Measurements from ENCODE around the gene PLPP6.

The PLPP6 gene

DNA sequence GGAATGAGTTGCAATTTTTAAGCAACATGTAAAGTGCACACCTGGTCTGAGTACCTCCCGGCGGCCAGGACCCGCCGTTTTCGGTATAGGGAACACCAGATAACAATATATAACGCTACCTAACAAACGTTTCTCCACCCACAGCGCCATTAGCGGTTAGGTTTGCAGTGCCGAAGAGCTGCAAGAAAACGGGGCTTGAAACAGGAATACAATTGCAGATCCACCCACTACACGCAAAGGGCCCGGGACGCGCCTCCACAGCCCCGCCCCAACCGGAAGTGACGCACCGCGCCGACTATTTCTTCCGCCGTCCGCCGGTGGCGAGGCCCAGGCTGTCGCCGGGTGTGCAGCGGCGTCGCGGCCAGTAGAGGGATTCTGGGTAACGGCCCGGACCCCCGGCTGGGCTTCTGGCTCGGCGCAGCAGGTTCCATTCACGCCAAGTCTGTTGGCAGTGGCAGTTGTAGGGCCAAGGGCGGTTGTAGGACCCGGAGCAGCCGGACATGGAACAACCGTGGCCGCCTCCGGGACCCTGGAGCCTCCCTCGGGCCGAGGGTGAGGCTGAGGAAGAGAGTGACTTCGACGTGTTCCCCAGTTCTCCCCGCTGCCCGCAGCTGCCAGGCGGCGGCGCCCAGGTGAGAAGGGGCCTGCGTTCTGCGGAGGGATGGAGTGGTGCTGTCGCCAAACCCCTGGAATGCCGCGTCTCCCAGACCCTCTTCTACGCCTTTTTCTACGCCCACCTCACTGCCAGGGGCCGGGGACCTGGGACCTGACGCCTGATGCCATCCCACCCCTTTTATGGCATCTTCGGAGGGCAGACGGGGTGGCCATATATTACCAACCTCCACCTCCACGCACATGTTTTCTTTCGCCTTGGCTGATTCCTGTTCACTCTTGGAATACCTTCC is 17.4 kb downstream of the PLPP6 start, which contains the start of gene CDC37L1:
Gene CDC37L1 (plus strand): TSS at position 302 of the 905 bp plus-strand sequence. CDS start 199 bp downstream, at position 501.
- H3K9me3 ChIP-seq (ENCODE audit: control insufficient read depth, low read depth, low read length): no peaks in the 10 kb centered on the region
- H3K9ac ChIP-seq (ENCODE audit: low read length): peak within 1 kb of the TSS; percentile 94
- H3K36me3 ChIP-seq (ENCODE audit: control insufficient read depth, low read depth, low read length): peaks cover under 1% of the 10 kb centered on the region
- H3K27ac ChIP-seq (ENCODE audit: low read length): peak within 1 kb of the TSS; percentile 92
- peaks cover 16% of the 10 kb centered on the region for H3K4me1 ChIP-seq (ENCODE audit: control insufficient read depth, low read depth, low read length)
- H3K4me3 ChIP-seq (ENCODE audit: low read length): peak within 1 kb of the TSS; percentile 84
- no peaks in the 10 kb centered on the region for H3K27me3 ChIP-seq (ENCODE audit: control insufficient read depth, insufficient read depth, low read length)

DNA sequence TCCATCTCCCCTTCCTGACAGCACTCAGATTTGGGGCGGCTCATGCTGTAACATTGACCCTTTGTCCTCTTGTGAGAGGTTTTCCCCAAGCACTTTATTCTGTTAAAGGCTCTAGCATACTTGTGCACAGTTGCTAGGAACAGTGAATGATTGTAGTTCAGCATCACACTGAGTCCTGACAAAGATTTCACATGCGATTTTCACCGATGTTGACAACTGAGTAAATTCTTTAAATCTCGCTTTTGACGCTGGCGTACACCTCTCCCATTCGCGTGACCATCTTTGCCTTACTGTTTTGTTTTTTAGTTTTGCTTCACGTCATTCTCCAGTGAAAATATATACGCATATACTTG is 18.1 kb downstream of the PLPP6 start:
- Histone ChIP-seq H3K27ac (ENCODE audit: low read length) (no peak overlapping the region), H3K27me3 (ENCODE audit: control insufficient read depth, insufficient read depth, low read length) (no peaks in the 10 kb centered on the region)

DNA sequence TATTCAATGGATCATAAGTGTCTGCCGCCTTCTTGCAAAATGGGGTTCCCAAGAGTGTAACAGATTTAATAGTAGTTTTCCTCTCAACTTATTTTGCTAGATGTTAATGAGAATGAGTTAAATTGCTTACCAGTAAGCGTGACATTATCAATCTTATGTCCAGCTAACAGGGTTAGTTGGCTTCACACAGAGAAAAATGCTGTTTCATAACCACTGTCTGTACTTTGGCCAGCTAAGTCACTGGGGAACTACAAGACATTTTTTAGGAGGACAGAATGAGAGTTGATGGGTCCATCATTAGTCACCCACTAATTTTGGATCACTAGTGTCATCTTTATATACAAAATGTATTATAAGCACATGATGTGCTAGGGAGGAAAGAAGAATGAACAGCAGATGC is 18.7 kb downstream of the PLPP6 start:
- peaks cover 16% of the 10 kb centered on the region for H3K4me1 ChIP-seq (ENCODE audit: control insufficient read depth, low read depth, low read length)
- no peaks in the 10 kb centered on the region for H3K9me3 ChIP-seq (ENCODE audit: control insufficient read depth, low read depth, low read length)
- no peak overlapping the region for H3K27ac ChIP-seq (ENCODE audit: low read length)
- H3K27me3 ChIP-seq (ENCODE audit: control insufficient read depth, insufficient read depth, low read length): no peaks in the 10 kb centered on the region
- H3K9ac ChIP-seq (ENCODE audit: low read length): peak overlapping the region; percentile 94
- H3K36me3 ChIP-seq (ENCODE audit: control insufficient read depth, low read depth, low read length): peaks cover 11% of the 10 kb centered on the region
- H3K4me3 ChIP-seq (ENCODE audit: low read length): peak overlapping the region; percentile 84

More for the DNA sequence above, 18.1 kb downstream of the PLPP6 start:
- H3K9ac ChIP-seq (ENCODE audit: low read length): peak overlapping the region; percentile 94
- H3K36me3 ChIP-seq (ENCODE audit: control insufficient read depth, low read depth, low read length): peaks cover 7% of the 10 kb centered on the region
- H3K4me1 ChIP-seq (ENCODE audit: control insufficient read depth, low read depth, low read length): peaks cover 16% of the 10 kb centered on the region
- no peaks in the 10 kb centered on the region for H3K9me3 ChIP-seq (ENCODE audit: control insufficient read depth, low read depth, low read length)
- H3K4me3 ChIP-seq (ENCODE audit: low read length): peak overlapping the region; percentile 84

DNA sequence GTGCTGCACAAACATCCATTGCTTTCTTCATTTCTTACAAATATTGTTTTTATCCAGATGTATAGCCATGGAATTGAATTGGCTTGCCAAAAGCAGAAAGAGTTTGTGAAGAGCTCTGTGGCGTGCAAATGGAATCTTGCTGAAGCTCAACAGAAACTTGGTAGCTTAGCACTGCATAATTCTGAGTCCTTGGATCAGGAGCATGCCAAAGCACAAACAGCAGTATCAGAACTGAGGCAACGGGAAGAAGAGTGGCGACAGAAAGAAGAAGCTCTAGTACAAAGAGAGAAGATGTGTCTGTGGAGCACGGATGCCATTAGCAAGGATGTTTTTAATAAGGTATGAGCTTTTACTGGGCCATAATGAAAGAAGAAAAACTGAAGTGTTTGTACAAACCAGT is 22.7 kb downstream of the PLPP6 start:
- Histone ChIP-seq H3K4me3 (ENCODE audit: low read length) (no peak overlapping the region), H3K27me3 (ENCODE audit: control insufficient read depth, insufficient read depth, low read length) (no peaks in the 10 kb centered on the region), H3K9ac (ENCODE audit: low read length) (no peak overlapping the region), H3K27ac (ENCODE audit: low read length) (no peak overlapping the region), H3K4me1 (ENCODE audit: control insufficient read depth, low read depth, low read length) (peaks cover 3% of the 10 kb centered on the region), H3K36me3 (ENCODE audit: control insufficient read depth, low read depth, low read length) (peaks cover 21% of the 10 kb centered on the region), H3K9me3 (ENCODE audit: control insufficient read depth, low read depth, low read length) (no peaks in the 10 kb centered on the region)

DNA sequence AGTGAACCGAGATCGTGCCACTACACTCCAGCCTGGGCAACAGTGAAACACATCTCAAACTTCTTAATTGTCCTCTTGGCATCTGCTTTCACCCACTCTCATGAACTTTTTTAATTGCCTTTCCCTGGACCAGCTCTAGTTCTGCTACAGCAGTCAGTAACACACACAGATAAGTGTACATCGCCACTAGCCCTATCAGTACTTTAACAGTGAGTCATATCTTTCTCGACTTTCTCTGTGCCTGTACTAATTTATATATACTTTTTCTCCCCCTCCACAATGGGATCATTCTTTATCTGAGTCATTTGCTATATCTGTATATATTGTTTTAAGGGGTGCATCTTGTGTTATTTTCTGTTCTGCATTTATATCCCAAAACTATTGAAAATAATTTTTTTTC is 24.0 kb downstream of the PLPP6 start:
- Histone ChIP-seq H3K9ac (ENCODE audit: low read length) (no peak overlapping the region), H3K27me3 (ENCODE audit: control insufficient read depth, insufficient read depth, low read length) (no peaks in the 10 kb centered on the region), H3K27ac (ENCODE audit: low read length) (no peak overlapping the region), H3K4me3 (ENCODE audit: low read length) (no peak overlapping the region), H3K9me3 (ENCODE audit: control insufficient read depth, low read depth, low read length) (no peaks in the 10 kb centered on the region), H3K4me1 (ENCODE audit: control insufficient read depth, low read depth, low read length) (no peaks in the 10 kb centered on the region), H3K36me3 (ENCODE audit: control insufficient read depth, low read depth, low read length) (peaks cover 29% of the 10 kb centered on the region)

DNA sequence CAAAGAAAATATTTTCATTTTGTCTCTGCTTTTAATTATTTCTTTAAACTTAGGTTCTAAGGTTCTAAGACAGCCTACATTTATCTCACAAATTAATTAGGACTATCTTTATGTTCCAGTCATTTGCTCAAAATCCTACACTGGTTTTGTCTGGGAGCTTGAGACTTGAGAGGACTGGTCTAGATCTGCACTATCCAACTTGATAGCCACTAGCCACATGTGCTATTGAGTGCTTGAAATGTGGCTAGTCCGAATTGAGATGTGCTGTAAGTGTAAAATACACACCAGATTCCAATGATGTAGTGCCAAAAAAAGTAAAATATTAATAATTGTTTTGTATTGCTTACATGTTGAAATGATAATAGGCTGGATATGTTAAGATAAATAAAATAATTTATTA is 24.5 kb downstream of the PLPP6 start:
- H3K4me1 ChIP-seq (ENCODE audit: control insufficient read depth, low read depth, low read length): no peaks in the 10 kb centered on the region
- H3K4me3 ChIP-seq (ENCODE audit: low read length): no peak overlapping the region
- H3K9me3 ChIP-seq (ENCODE audit: control insufficient read depth, low read depth, low read length): no peaks in the 10 kb centered on the region
- H3K27ac ChIP-seq (ENCODE audit: low read length): no peak overlapping the region
- no peaks in the 10 kb centered on the region for H3K27me3 ChIP-seq (ENCODE audit: control insufficient read depth, insufficient read depth, low read length)
- H3K36me3 ChIP-seq (ENCODE audit: control insufficient read depth, low read depth, low read length): peaks cover 32% of the 10 kb centered on the region
- H3K9ac ChIP-seq (ENCODE audit: low read length): no peak overlapping the region

DNA sequence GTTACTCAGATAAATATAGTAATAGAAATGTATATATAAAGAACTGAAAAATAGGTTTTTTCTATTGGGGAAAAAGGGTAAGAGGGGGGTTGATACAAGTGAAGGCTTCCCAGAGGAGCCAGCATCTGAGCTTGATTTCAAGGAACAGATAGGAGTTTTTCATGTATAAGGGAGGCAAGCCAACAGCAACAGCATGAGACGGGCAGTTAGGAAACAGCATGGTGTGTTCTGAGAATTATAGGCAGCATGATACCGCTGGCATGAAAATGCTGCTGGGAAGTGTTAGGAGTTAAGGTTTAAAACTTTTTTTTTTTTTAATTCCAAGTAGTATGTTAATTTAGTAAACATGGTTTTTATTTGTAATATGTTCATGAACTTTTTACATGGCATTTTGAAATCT is 26.9 kb downstream of the PLPP6 start:
- Histone ChIP-seq H3K4me1 (ENCODE audit: control insufficient read depth, low read depth, low read length) (no peaks in the 10 kb centered on the region), H3K9me3 (ENCODE audit: control insufficient read depth, low read depth, low read length) (no peaks in the 10 kb centered on the region), H3K4me3 (ENCODE audit: low read length) (no peak overlapping the region), H3K27ac (ENCODE audit: low read length) (no peak overlapping the region), H3K36me3 (ENCODE audit: control insufficient read depth, low read depth, low read length) (peaks cover 32% of the 10 kb centered on the region), H3K27me3 (ENCODE audit: control insufficient read depth, insufficient read depth, low read length) (no peaks in the 10 kb centered on the region), H3K9ac (ENCODE audit: low read length) (no peak overlapping the region)

DNA sequence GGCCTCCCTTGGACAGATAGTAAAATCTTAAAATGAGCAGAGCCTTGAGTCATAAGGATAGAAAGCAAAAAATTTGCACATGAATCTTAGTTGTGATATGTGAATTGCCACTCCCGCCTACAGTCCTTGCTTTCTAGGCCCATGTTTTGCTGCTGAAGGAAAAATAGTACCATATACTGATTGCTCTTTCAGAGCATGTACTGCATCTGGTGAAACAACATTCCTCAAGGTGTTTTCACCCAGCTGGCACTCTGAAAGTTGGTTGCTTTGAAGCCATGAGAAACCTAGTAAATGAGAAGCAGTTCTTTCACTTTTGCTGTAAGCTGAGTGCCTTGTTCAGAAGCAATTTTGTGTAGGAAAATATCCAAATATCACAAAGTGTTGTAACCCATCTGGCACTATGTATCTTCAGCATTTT is 27.6 kb downstream of the PLPP6 start:
- H3K36me3 ChIP-seq (ENCODE audit: control insufficient read depth, low read depth, low read length): peaks cover 30% of the 10 kb centered on the region
- no peak overlapping the region for H3K4me3 ChIP-seq (ENCODE audit: low read length)
- H3K9ac ChIP-seq (ENCODE audit: low read length): no peak overlapping the region
- no peaks in the 10 kb centered on the region for H3K9me3 ChIP-seq (ENCODE audit: control insufficient read depth, low read depth, low read length)
- no peak overlapping the region for H3K27ac ChIP-seq (ENCODE audit: low read length)
- no peaks in the 10 kb centered on the region for H3K4me1 ChIP-seq (ENCODE audit: control insufficient read depth, low read depth, low read length)
- H3K27me3 ChIP-seq (ENCODE audit: control insufficient read depth, insufficient read depth, low read length): no peaks in the 10 kb centered on the region

DNA sequence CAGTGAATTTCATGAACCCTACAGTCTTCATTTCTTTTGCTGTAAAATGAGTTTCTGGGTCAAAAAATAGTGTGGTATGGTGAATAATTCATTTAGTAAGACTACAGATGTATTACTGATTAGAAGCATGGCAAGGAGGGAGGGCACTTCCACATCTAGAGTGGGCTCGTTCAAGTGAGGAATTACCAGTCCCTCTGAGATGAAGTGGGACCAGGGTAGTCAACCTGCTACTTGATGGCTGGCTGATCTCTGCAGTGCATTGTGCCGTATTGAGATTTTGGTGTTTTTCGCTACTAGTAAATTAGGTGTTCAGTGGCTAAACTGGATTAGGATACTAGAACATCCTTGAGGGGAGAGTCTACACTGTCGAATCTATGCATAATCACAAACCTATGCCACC is 28.1 kb downstream of the PLPP6 start:
- no peaks in the 10 kb centered on the region for H3K27me3 ChIP-seq (ENCODE audit: control insufficient read depth, insufficient read depth, low read length)
- H3K36me3 ChIP-seq (ENCODE audit: control insufficient read depth, low read depth, low read length): peaks cover 25% of the 10 kb centered on the region
- no peak overlapping the region for H3K9ac ChIP-seq (ENCODE audit: low read length)
- H3K4me3 ChIP-seq (ENCODE audit: low read length): no peak overlapping the region
- H3K4me1 ChIP-seq (ENCODE audit: control insufficient read depth, low read depth, low read length): no peaks in the 10 kb centered on the region
- no peak overlapping the region for H3K27ac ChIP-seq (ENCODE audit: low read length)
- H3K9me3 ChIP-seq (ENCODE audit: control insufficient read depth, low read depth, low read length): no peaks in the 10 kb centered on the region

DNA sequence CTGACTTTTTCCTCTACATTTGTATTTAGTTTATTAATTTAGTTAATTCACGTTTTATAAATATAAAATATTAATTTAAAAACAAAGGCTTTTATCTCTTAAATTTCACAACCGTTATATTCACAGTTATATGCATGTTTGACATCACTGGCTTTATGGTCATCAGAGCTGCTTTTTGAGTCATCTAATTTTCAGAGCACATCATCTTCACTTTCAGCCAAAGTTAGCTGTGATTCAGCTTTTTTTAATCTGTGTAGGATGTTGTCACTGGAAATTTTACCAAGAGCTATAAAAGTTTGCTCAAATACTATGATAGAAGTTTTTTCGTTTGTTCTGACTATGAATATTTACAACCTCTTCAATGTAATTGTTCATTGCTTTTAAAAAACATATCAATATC is 29.7 kb downstream of the PLPP6 start:
- no peaks in the 10 kb centered on the region for H3K4me1 ChIP-seq (ENCODE audit: control insufficient read depth, low read depth, low read length)
- H3K9ac ChIP-seq (ENCODE audit: low read length): no peak overlapping the region
- H3K27ac ChIP-seq (ENCODE audit: low read length): no peak overlapping the region
- H3K27me3 ChIP-seq (ENCODE audit: control insufficient read depth, insufficient read depth, low read length): no peaks in the 10 kb centered on the region
- H3K9me3 ChIP-seq (ENCODE audit: control insufficient read depth, low read depth, low read length): no peaks in the 10 kb centered on the region
- peaks cover 13% of the 10 kb centered on the region for H3K36me3 ChIP-seq (ENCODE audit: control insufficient read depth, low read depth, low read length)
- H3K4me3 ChIP-seq (ENCODE audit: low read length): no peak overlapping the region

DNA sequence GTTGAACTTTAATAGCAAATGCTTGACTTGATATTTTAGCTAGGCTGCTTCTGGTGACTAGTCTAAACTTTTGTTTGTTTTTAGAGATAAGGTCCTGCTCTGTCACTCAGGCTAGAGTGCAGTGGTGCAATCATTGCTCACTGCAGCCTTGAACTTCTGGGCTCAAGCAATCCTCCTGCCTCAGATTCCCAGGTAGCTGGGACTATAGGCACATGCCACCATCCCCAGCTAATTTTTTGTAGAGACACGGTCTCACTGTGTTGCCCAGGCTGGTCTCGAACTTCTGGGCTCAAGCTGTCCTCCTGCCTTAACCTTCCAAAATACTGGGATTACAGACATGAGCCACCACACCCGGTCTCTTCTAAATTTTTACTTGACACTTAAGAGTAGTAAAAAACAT is 38.0 kb downstream of the PLPP6 start:
- Histone ChIP-seq H3K27ac (ENCODE audit: low read length) (no peak overlapping the region), H3K4me3 (ENCODE audit: low read length) (no peak overlapping the region), H3K9me3 (ENCODE audit: control insufficient read depth, low read depth, low read length) (no peaks in the 10 kb centered on the region), H3K36me3 (ENCODE audit: control insufficient read depth, low read depth, low read length) (peaks cover 34% of the 10 kb centered on the region), H3K9ac (ENCODE audit: low read length) (no peak overlapping the region), H3K27me3 (ENCODE audit: control insufficient read depth, insufficient read depth, low read length) (no peaks in the 10 kb centered on the region), H3K4me1 (ENCODE audit: control insufficient read depth, low read depth, low read length) (no peaks in the 10 kb centered on the region)

DNA sequence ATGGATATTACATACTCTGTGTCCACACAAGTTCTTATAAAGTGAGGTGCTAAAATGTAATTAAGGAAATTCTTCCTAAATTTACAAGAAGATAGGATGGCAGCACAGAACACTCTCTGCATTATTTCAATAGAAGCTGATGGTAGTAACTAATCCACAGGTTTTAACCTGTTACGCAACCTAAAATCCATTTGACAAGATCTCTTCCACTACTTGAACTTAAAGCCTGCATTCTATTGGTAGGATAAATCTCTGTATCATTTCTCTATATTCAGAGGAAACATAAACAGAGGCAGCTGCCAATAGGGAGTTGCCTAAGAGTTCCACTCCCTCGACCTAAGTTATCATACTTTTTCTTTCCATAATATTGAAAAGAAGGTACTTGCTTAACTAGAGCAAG is 38.8 kb downstream of the PLPP6 start:
- H3K9me3 ChIP-seq (ENCODE audit: control insufficient read depth, low read depth, low read length): no peaks in the 10 kb centered on the region
- H3K4me1 ChIP-seq (ENCODE audit: control insufficient read depth, low read depth, low read length): no peaks in the 10 kb centered on the region
- H3K36me3 ChIP-seq (ENCODE audit: control insufficient read depth, low read depth, low read length): peaks cover 34% of the 10 kb centered on the region
- H3K27ac ChIP-seq (ENCODE audit: low read length): no peak overlapping the region
- H3K9ac ChIP-seq (ENCODE audit: low read length): no peak overlapping the region
- H3K4me3 ChIP-seq (ENCODE audit: low read length): no peak overlapping the region
- no peaks in the 10 kb centered on the region for H3K27me3 ChIP-seq (ENCODE audit: control insufficient read depth, insufficient read depth, low read length)

Data from iPS-18a (cell line).